Stimulated activated CD4-positive, alpha-beta T cell treated with anti-CD3 and anti-CD28 coated beads, Interleukin-4, amount 100 ng/mL, for 1 hour (primary cell): ENCODE data around the gene CHST5.

Source experiments
- DNase-seq: peaks from one replicate; pipeline ENCODE4 v3.0.0-alpha.2; 2020

CHST5 gene

GRCh38 chr16:75535901-75536300, at the start of gene CHST5:
TSS of gene CHST5 (minus strand) at chr16:75536108. CDS start at chr16:75530384, 5,724 bp downstream.
- no peak for DNase-seq

GRCh38 chr16:75584108-75584507, 48.2 kb upstream of the CHST5 start:
- no peak for DNase-seq

- no peak for DNase-seq
Observed at GRCh38 chr16:75579281-75579834, 43.5 kb upstream of the CHST5 start.

- no peak for DNase-seq
Observed at GRCh38 chr16:75578725-75579124, 42.8 kb upstream of the CHST5 start.

GRCh38 chr16:75578212-75578611, 42.3 kb upstream of the CHST5 start:
- no peak for DNase-seq

GRCh38 chr16:75576384-75576811, 40.5 kb upstream of the CHST5 start:
- no peak for DNase-seq

GRCh38 chr16:75575958-75576357, 40.0 kb upstream of the CHST5 start:
- DNase-seq: no peak

GRCh38 chr16:75573955-75574354, 38.0 kb upstream of the CHST5 start:
- DNase-seq: no peak

- no peak for DNase-seq
Observed at GRCh38 chr16:75572864-75573542, 37.1 kb upstream of the CHST5 start.

GRCh38 chr16:75570396-75571065, 34.6 kb upstream of the CHST5 start:
- no peak for DNase-seq

- no peak for DNase-seq
Observed at GRCh38 chr16:75567911-75568310, 32.0 kb upstream of the CHST5 start.

GRCh38 chr16:75566758-75567255, 30.9 kb upstream of the CHST5 start:
- peak; percentile 14 for DNase-seq

- peak; percentile 93 for DNase-seq
Observed at GRCh38 chr16:75566040-75566757, 30.3 kb upstream of the CHST5 start, which contains the start of gene GABARAPL2. TSS of gene GABARAPL2 (plus strand) at chr16:75566379. CDS start at chr16:75566487, 108 bp downstream.

GRCh38 chr16:75565640-75566039, 29.7 kb upstream of the CHST5 start:
- DNase-seq: no peak

- no peak for DNase-seq
Observed at GRCh38 chr16:75559564-75560372, 23.9 kb upstream of the CHST5 start.

- DNase-seq: no peak
Observed at GRCh38 chr16:75558846-75559401, 23.0 kb upstream of the CHST5 start.

GRCh38 chr16:75556431-75556950, 20.6 kb upstream of the CHST5 start:
- DNase-seq: no peak

GRCh38 chr16:75555707-75556430, 20.0 kb upstream of the CHST5 start, which contains the start of gene TMEM231:
TSS of gene TMEM231 (minus strand) at chr16:75556252. CDS start at chr16:75556209, 43 bp downstream.
- peak; percentile 98 for DNase-seq

- no peak for DNase-seq
Observed at GRCh38 chr16:75555213-75555706, 19.4 kb upstream of the CHST5 start.

GRCh38 chr16:75552951-75553350, 17.0 kb upstream of the CHST5 start:
- DNase-seq: no peak

- no peak for DNase-seq
Observed at GRCh38 chr16:75550211-75550662, 14.3 kb upstream of the CHST5 start.
